ENCODE data around the gene TCF25. TPM values are rescaled to one million over a fixed set of nuclear protein-coding genes. Genes with fewer than 3 reads are reported as not detected.

TCF25 gene
- total RNA-seq, 1 experiment from 2014 or later, result 155 TPM

DNA sequence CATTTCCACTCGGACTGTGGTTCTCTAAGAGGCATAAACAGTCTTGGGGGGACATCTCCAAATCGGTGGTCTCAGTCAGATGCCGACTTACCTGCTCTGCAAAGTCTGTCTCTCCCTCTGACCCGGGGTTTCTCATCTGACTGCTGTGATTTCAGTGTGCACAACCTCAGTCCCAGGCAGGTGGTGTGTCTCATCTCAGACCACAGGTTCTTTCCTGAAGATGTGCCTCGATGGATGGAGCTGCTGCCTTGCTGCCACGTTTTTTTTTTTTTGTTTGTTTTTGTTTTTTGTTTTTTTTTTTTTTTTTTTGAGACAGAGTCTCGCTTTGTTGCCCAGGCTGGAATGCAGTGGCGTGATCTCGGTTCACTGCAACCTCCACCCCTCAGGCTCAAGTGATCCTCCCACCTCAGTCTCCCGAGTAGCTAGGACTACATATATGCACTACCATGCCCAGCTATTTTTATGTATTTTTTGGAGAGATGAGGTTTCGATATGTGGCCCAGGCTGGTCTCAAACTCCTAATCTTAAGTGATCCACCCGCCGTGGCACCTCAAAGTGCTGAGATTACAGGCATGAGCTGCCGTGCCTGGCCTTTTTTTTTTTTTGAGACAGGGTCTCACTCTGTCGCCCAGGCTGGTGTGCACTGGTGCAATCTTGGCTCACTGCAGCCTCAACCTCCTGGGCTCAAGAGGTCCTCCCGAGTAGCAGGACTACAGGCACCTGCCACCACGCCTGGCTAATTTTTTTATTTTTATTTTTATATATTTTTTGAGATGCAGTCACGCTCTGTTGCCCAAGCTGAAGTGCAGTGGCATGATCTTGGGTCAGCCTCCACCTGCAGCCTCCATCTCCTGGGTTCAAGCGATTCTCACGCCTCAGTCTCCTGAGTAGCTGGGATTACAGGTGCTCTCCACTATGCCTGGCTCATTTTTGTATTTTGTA, 29.7 kb upstream of the TCF25 start (continued):
- no peak for TF ChIP-seq FOXP1 (CRISPR knock-in tag; IDR thresholded peaks at IDR 0.05; ENCODE audit: borderline replicate concordance)
- TF ChIP-seq FOXK1 (CRISPR knock-in tag; IDR thresholded peaks at IDR 0.05), result no peak
- no peak for TF ChIP-seq NFYB (CRISPR knock-in tag; conservative IDR thresholded peaks at IDR 0.05; ENCODE audit: low read depth)
- TF ChIP-seq, protein P1, sequence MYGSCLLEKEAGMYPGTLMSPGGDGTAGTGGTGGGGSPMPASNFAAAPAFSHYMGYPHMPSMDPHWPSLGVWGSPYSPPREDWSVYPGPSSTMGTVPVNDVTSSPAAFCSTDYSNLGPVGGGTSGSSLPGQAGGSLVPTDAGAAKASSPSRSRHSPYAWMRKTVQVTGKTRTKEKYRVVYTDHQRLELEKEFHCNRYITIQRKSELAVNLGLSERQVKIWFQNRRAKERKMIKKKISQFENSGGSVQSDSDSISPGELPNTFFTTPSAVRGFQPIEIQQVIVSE (CRISPR knock-in tag; IDR thresholded peaks at IDR 0.05; ENCODE audit: borderline replicate concordance), result no peak
- TF ChIP-seq ZNF232 (CRISPR knock-in tag; IDR thresholded peaks at IDR 0.05), result no peak
- TF ChIP-seq NFATC4 (CRISPR knock-in tag; IDR thresholded peaks at IDR 0.05), result no peak
- no peak for TF ChIP-seq OVOL2 (CRISPR knock-in tag; IDR thresholded peaks at IDR 0.05; ENCODE audit: borderline replicate concordance)
- TF ChIP-seq ZNF138 (CRISPR knock-in tag; conservative IDR thresholded peaks at IDR 0.05), result no peak
- no peak for TF ChIP-seq NR3C1 (CRISPR knock-in tag; conservative IDR thresholded peaks at IDR 0.05; ENCODE audit: low read depth)
- TF ChIP-seq, protein P2, sequence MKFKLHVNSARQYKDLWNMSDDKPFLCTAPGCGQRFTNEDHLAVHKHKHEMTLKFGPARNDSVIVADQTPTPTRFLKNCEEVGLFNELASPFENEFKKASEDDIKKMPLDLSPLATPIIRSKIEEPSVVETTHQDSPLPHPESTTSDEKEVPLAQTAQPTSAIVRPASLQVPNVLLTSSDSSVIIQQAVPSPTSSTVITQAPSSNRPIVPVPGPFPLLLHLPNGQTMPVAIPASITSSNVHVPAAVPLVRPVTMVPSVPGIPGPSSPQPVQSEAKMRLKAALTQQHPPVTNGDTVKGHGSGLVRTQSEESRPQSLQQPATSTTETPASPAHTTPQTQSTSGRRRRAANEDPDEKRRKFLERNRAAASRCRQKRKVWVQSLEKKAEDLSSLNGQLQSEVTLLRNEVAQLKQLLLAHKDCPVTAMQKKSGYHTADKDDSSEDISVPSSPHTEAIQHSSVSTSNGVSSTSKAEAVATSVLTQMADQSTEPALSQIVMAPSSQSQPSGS (CRISPR knock-in tag; IDR thresholded peaks at IDR 0.05; ENCODE audit: borderline replicate concordance, low read depth), result no peak
- TF ChIP-seq CBFB (CRISPR knock-in tag; IDR thresholded peaks at IDR 0.05; ENCODE audit: low read depth), result no peak

DNA sequence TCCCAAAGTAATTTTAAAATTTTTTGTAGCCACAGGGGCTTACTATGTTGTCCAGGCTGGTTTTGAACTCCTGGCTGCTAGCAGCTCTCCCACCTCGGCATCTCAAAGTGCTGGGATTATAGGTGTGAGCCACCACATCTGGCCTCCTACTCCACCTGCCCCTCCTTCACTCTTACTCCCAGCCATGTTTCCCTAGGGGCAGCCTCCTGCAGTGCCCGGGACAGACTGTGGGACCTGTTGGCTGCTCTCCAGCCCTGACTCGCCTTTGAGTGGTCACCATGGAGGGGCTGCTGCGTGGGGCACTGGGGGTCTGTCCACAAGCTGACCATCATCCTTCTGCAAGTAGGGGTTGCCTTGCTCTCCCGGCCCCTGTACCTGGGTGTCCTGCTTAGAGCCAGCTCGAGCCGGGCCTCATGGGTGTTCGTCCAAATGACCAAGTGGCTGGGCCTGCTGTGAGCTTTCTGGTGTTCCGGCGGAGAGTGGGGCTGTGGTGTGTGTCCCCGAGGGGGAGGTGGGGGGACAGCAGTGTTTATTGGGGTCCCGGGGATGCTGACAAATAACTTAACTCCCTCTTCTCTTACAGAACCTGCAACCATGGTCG, 28.6 kb upstream of the TCF25 start:
- Mint-ChIP-seq H3K9me3 (no peaks in the 10 kb centered on the region), H3K27me3 (ENCODE audit: low read depth) (no peaks in the 10 kb centered on the region), H3K4me3 (no peak overlapping the region), H3K36me3 (0 out of 2 replicates have a peak, but pooled peaks cover 2% of the 10 kb centered on the region), H3K4me1 (peaks cover 5% of the 10 kb centered on the region; the same call in 1 of the 2 replicates), H3K27ac (no peak overlapping the region)
- no peak for TF ChIP-seq GTF2I (CRISPR knock-in tag; conservative IDR thresholded peaks at IDR 0.05)
- TF ChIP-seq, protein P3, sequence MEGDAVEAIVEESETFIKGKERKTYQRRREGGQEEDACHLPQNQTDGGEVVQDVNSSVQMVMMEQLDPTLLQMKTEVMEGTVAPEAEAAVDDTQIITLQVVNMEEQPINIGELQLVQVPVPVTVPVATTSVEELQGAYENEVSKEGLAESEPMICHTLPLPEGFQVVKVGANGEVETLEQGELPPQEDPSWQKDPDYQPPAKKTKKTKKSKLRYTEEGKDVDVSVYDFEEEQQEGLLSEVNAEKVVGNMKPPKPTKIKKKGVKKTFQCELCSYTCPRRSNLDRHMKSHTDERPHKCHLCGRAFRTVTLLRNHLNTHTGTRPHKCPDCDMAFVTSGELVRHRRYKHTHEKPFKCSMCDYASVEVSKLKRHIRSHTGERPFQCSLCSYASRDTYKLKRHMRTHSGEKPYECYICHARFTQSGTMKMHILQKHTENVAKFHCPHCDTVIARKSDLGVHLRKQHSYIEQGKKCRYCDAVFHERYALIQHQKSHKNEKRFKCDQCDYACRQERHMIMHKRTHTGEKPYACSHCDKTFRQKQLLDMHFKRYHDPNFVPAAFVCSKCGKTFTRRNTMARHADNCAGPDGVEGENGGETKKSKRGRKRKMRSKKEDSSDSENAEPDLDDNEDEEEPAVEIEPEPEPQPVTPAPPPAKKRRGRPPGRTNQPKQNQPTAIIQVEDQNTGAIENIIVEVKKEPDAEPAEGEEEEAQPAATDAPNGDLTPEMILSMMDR (IDR thresholded peaks at IDR 0.05), result no peak
- no peak for TF ChIP-seq NR3C1 (CRISPR knock-in tag; conservative IDR thresholded peaks at IDR 0.05; ENCODE audit: low read depth)
- no peak for TF ChIP-seq JUN (CRISPR knock-in tag; IDR thresholded peaks at IDR 0.05)
- TF ChIP-seq, protein P4, sequence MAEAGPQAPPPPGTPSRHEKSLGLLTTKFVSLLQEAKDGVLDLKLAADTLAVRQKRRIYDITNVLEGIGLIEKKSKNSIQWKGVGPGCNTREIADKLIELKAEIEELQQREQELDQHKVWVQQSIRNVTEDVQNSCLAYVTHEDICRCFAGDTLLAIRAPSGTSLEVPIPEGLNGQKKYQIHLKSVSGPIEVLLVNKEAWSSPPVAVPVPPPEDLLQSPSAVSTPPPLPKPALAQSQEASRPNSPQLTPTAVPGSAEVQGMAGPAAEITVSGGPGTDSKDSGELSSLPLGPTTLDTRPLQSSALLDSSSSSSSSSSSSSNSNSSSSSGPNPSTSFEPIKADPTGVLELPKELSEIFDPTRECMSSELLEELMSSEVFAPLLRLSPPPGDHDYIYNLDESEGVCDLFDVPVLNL (CRISPR knock-in tag; IDR thresholded peaks at IDR 0.05; ENCODE audit: borderline replicate concordance, low read depth), result no peak
- no peak for TF ChIP-seq ETV6 (CRISPR knock-in tag; IDR thresholded peaks at IDR 0.05)
- no peak for TF ChIP-seq CREM (CRISPR knock-in tag; IDR thresholded peaks at IDR 0.05)
- TF ChIP-seq SMAD3 (CRISPR knock-in tag; IDR thresholded peaks at IDR 0.05; ENCODE audit: borderline replicate concordance), result no peak
- TF ChIP-seq, protein P5, sequence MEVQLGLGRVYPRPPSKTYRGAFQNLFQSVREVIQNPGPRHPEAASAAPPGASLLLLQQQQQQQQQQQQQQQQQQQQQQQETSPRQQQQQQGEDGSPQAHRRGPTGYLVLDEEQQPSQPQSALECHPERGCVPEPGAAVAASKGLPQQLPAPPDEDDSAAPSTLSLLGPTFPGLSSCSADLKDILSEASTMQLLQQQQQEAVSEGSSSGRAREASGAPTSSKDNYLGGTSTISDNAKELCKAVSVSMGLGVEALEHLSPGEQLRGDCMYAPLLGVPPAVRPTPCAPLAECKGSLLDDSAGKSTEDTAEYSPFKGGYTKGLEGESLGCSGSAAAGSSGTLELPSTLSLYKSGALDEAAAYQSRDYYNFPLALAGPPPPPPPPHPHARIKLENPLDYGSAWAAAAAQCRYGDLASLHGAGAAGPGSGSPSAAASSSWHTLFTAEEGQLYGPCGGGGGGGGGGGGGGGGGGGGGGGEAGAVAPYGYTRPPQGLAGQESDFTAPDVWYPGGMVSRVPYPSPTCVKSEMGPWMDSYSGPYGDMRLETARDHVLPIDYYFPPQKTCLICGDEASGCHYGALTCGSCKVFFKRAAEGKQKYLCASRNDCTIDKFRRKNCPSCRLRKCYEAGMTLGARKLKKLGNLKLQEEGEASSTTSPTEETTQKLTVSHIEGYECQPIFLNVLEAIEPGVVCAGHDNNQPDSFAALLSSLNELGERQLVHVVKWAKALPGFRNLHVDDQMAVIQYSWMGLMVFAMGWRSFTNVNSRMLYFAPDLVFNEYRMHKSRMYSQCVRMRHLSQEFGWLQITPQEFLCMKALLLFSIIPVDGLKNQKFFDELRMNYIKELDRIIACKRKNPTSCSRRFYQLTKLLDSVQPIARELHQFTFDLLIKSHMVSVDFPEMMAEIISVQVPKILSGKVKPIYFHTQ (CRISPR knock-in tag; IDR thresholded peaks at IDR 0.05), result no peak
- TF ChIP-seq, protein P6, sequence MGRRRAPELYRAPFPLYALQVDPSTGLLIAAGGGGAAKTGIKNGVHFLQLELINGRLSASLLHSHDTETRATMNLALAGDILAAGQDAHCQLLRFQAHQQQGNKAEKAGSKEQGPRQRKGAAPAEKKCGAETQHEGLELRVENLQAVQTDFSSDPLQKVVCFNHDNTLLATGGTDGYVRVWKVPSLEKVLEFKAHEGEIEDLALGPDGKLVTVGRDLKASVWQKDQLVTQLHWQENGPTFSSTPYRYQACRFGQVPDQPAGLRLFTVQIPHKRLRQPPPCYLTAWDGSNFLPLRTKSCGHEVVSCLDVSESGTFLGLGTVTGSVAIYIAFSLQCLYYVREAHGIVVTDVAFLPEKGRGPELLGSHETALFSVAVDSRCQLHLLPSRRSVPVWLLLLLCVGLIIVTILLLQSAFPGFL (CRISPR knock-in tag; IDR thresholded peaks at IDR 0.05; ENCODE audit: borderline replicate concordance), result no peak
- ATAC-seq, result no peak
- CTCF ChIA-PET, result interaction anchor here (0.8 to 3.2 kb wide), 3 partner anchors 16 to 65 kb away, joined by 3 to 14 read pairs (median 4); no protein-coding TSS in a partner anchor
- DNase-seq (ENCODE audit: low spot score), result no peak
- POLR2A ChIA-PET, result interaction anchor here (0.8 kb wide), 1 partner anchor 16 kb away, joined by 3 read pairs; the partner anchor contains the start of gene SPIRE2
